IMR-90 (cell line): ENCODE results near the gene GTF2H4. TPM values are rescaled to one million over a fixed set of nuclear protein-coding genes. Genes with fewer than 3 reads are reported as not detected.

Source experiments
- ATAC-seq: fragments of 200-7000 bp; cut with Tn5 transposase; 2 replicates; pipeline ENCODE4 v1.9.1; 2020; ENCODE audit warnings: low read depth, mild to moderate bottlenecking, moderate library complexity
- BruUV-seq: library from RNA; stranded (reverse); fragments of 400-500 nt; replicated peaks from 2 replicates; lab custom pipeline; 2021; lab: Mats Ljungman, UMichigan
- CTCF ChIA-PET: fragments of 300-600 bp; formaldehyde crosslinking; extraction: SDS; loops from one replicate; lab custom pipeline; 2021; ENCODE audit warnings: antibody characterized with exemption; lab: Yijun Ruan, JAX
- POLR2A ChIA-PET: fragments of 300-600 bp; sonication (Branson Sonifier 250); formaldehyde crosslinking; loops from one replicate; lab custom pipeline; 2022; ENCODE audit warnings: antibody characterized with exemption; ENCODE audit not compliant: unreplicated experiment; lab: Charles Lee
- DNase-seq: peaks from one replicate; pipeline ENCODE4 v3.0.0; 2013
- H2AFZ ChIP-seq: replicated peaks from 2 replicates; pipeline ENCODE3; 2013; ENCODE audit warnings: low read length, mild to moderate bottlenecking; ENCODE audit not compliant: poor library complexity
- H2AK5ac ChIP-seq: 2 replicates; pipeline ENCODE4 v1.6.1; 2013; ENCODE audit warnings: low read depth, low read length, inconsistent platforms
- H2AK9ac ChIP-seq: replicated peaks from 2 replicates; pipeline ENCODE3; 2013; ENCODE audit warnings: mild to moderate bottlenecking, low read depth, low read length, moderate library complexity; ENCODE audit not compliant: poor library complexity
- H2BK120ac ChIP-seq: 2 replicates; pipeline ENCODE4 v1.6.1; 2013; ENCODE audit warnings: low read depth, low read length, inconsistent platforms
- H2BK15ac ChIP-seq: 3 replicates; pipeline ENCODE4 v1.6.1; 2013; ENCODE audit warnings: low read depth, low read length, inconsistent platforms
- H2BK20ac ChIP-seq: 2 replicates; pipeline ENCODE4 v1.6.1; 2013; ENCODE audit warnings: low read depth, mild to moderate bottlenecking, inconsistent platforms, low read length, moderate library complexity
- H2BK5ac ChIP-seq: 2 replicates; pipeline ENCODE4 v1.6.1; 2013; ENCODE audit warnings: mild to moderate bottlenecking, low read depth, low read length, inconsistent platforms; ENCODE audit not compliant: poor library complexity, severe bottlenecking
- H3K14ac ChIP-seq: replicated peaks from 2 replicates; pipeline ENCODE4 v1.6.1; 2013; ENCODE audit warnings: low read depth, low read length, inconsistent platforms
- H3K18ac ChIP-seq: 2 replicates; pipeline ENCODE4 v1.6.1; 2013; ENCODE audit warnings: low read depth, low read length, control low read depth
- H3K23ac ChIP-seq: 2 replicates; pipeline ENCODE4 v1.6.1; 2013; ENCODE audit warnings: low read depth, low read length, inconsistent platforms
- H3K27ac ChIP-seq: 2 replicates; pipeline ENCODE4 v1.5.1; 2013; ENCODE audit warnings: mild to moderate bottlenecking, control low read depth, low read length; ENCODE audit not compliant: insufficient read depth
- H3K27me3 ChIP-seq: 2 replicates; pipeline ENCODE4 v1.6.1; 2013; ENCODE audit warnings: low read length; ENCODE audit not compliant: control insufficient read depth, insufficient read depth
- H3K36me3 ChIP-seq: 2 replicates; pipeline ENCODE4 v1.6.1; 2013; ENCODE audit warnings: low read length, mixed read lengths; ENCODE audit not compliant: control insufficient read depth, insufficient read depth
- H3K4ac ChIP-seq: 2 replicates; pipeline ENCODE4 v1.6.1; 2013; ENCODE audit warnings: low read depth, low read length, inconsistent platforms
- H3K4me1 ChIP-seq: 2 replicates; pipeline ENCODE4 v1.6.1; 2013; ENCODE audit warnings: low read length, mixed read lengths; ENCODE audit not compliant: control insufficient read depth, insufficient read depth
- H3K4me2 ChIP-seq: 2 replicates; pipeline ENCODE4 v1.6.1; 2013; ENCODE audit warnings: low read depth, mild to moderate bottlenecking, control low read depth, low read length, moderate library complexity
- H3K4me3 ChIP-seq: 2 replicates; pipeline ENCODE4 v1.5.1; 2013; ENCODE audit warnings: low read depth, mild to moderate bottlenecking, control low read depth, low read length, moderate library complexity; ENCODE audit not compliant: insufficient read depth
- H3K56ac ChIP-seq: 2 replicates; pipeline ENCODE4 v1.6.1; 2013; ENCODE audit warnings: low read length, inconsistent platforms; ENCODE audit not compliant: insufficient read depth; ENCODE audit errors: extremely low read depth
- H3K79me1 ChIP-seq, 2 experiments: 2 replicates each; pipeline ENCODE4 v1.6.1; 2013; ENCODE audit warnings: low read length in 2 of 2, inconsistent platforms in 1 of 2, low read depth in 1 of 2
- H3K9ac ChIP-seq: 2 replicates; pipeline ENCODE4 v1.6.1; 2013; ENCODE audit warnings: low read depth, low read length, control low read depth
- H3K9me1 ChIP-seq: 2 replicates; pipeline ENCODE4 v1.6.1; 2013; ENCODE audit warnings: low read length, inconsistent platforms; ENCODE audit not compliant: insufficient read depth
- H3K9me3 ChIP-seq: 2 replicates; pipeline ENCODE4 v1.6.1; 2013; ENCODE audit warnings: low read length; ENCODE audit not compliant: control insufficient read depth, insufficient read depth
- H4K20me1 ChIP-seq: 2 replicates; pipeline ENCODE4 v1.6.1; 2013; ENCODE audit warnings: low read length, inconsistent platforms; ENCODE audit not compliant: insufficient read depth
- H4K5ac ChIP-seq: 2 replicates; pipeline ENCODE4 v1.6.1; 2013; ENCODE audit warnings: mild to moderate bottlenecking, low read depth, low read length, control low read depth
- H4K8ac ChIP-seq, 2 experiments: 2 replicates each; pipeline ENCODE4 v1.6.1; 2013; ENCODE audit warnings: low read depth in 2 of 2, low read length in 2 of 2, control low read depth in 1 of 2, inconsistent platforms in 1 of 2
- H4K91ac ChIP-seq: 2 replicates; pipeline ENCODE4 v1.6.1; 2013; ENCODE audit warnings: low read depth, low read length, inconsistent platforms; ENCODE audit not compliant: insufficient read depth
- MAZ ChIP-seq: IDR thresholded peaks from 2 replicates; pipeline ENCODE4 v1.6.1; 2012; ENCODE audit warnings: low read depth, mild to moderate bottlenecking, low read length, improper control_type of control experiment, moderate library complexity, borderline replicate concordance
- POLR2A ChIP-seq: IDR thresholded peaks from 2 replicates; pipeline ENCODE4 v1.6.1; 2012; ENCODE audit warnings: mild to moderate bottlenecking, low read depth, low read length
- RCOR1 ChIP-seq: IDR thresholded peaks from 2 replicates; pipeline ENCODE4 v1.6.1; 2012; ENCODE audit warnings: mild to moderate bottlenecking, low read length, improper control_type of control experiment; ENCODE audit not compliant: insufficient replicate concordance
- RFX5 ChIP-seq: IDR thresholded peaks from 2 replicates; pipeline ENCODE4 v1.8.0; 2012; ENCODE audit warnings: low read depth, mild to moderate bottlenecking, low read length, moderate library complexity
- WGBS, 2 experiments: methylation state at CpG; one replicate each; pipeline versions ENCODE4 v1.1.5 to v1.1.7; 2013; ENCODE audit warnings: missing lambda C conversion rate in 2 of 2; ENCODE audit not compliant: insufficient read length in 1 of 2; ENCODE audit errors: extremely low coverage in 2 of 2; 5-methylcytosine and 5-hydroxymethylcytosine counted together
- dilution Hi-C: fragments of 300-500 bp; cut with HindIII; formaldehyde crosslinking; loops from one replicate; pipeline ENCODE4 v1.14.3; 2018; ENCODE audit warnings: low sequenced_read_pairs; ENCODE audit not compliant: unreplicated experiment
- in situ Hi-C: fragments of 300-500 bp; cut with MboI; formaldehyde crosslinking; loops from 3 replicates; pipeline ENCODE4 v1.14.3; 2019; ENCODE audit warnings: low sequenced_read_pairs, inconsistent platforms, mixed read lengths
- intact Hi-C: fragments of 100-400 bp; cut with micrococcal nuclease; formaldehyde crosslinking; loops from 2 replicates; pipeline ENCODE4 v1.10.0; 2022
- polyA plus RNA-seq, 3 experiments: library from polyadenylated mRNA; depleted of rRNA; stranded (reverse); fragments of >200 nt; gene quantifications; 2 replicates each; pipeline ENCODE4 v1.2.3, GENCODE V29; 2012; ENCODE audit warnings: low replicate concordance in 1 of 3
- total RNA-seq: library from RNA; depleted of rRNA; stranded (reverse); fragments of >200 nt; gene quantifications from 2 replicates; pipeline ENCODE4 v1.2.3, GENCODE V29; 2012
- TF ChIP-seq, protein P1 (sequence below): fragments of 150-350 bp; IDR thresholded peaks from 2 replicates; pipeline ENCODE4 v1.6.1; 2017; ENCODE audit warnings: mild to moderate bottlenecking, antibody characterized with exemption, low read length, low read depth

GTF2H4 gene
- total and polyA plus RNA-seq, 2 of the 4 experiments (the other 2 are of a cell fraction) = 13.4 to 30.8 TPM

DNA sequence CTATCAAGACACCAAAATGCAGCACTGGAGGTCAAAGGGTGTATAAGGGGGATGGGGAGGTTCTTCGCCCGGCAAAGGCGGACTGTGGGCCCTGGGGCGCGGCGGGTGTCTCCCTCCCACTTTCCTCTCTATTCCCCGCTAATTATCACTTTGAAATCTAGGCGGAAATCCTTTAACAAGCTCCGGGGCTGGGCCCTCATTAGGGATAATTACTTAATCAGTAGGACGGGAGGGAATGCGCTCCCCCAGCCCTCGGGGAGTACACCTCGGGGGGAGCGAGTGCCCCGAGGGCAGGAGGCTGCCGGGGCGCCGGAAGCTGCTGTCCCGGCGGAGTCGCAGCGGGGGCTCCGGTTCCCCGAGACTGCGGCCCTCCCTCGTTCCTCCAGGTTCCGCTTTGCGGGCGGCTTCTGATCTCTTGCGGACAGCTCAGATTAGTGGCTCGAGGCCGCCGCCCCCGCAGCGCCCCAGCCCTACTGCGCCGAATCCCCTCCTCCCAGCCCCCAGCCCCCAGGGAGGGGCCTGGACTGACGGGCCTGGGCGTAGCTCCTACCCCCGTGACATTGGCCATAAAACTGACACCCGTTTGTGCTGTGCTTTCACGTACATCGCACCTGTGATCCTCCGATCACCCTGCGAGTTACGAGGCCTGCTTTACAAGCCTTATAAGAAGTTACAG, 47.5 kb downstream of the GTF2H4 start (continued):
- TF ChIP-seq, protein P1, sequence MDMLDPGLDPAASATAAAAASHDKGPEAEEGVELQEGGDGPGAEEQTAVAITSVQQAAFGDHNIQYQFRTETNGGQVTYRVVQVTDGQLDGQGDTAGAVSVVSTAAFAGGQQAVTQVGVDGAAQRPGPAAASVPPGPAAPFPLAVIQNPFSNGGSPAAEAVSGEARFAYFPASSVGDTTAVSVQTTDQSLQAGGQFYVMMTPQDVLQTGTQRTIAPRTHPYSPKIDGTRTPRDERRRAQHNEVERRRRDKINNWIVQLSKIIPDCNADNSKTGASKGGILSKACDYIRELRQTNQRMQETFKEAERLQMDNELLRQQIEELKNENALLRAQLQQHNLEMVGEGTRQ = no peak

DNA sequence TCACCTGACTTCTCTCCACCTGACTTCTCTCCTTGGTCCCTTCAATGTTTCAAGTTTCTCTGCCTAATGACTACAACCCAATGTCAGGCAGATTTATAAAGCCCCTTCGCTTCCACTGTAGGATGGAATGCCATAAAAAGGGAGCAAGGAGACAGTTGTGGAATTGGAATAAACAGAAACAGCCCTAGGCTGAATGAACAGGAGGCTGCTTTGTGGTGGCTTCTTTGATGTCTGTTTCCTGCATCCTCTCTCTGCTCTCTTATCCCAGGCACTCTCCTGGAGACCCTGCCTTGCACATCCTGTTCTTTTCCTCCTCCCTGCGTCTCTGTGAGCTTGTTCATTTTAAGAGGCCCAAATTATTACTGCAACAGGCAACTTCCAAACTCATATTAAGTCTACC, 49.7 kb downstream of the GTF2H4 start:
- H3K23ac ChIP-seq = no peak overlapping the region
- no peak overlapping the region for H2AFZ ChIP-seq
- no peak overlapping the region for H2BK120ac ChIP-seq
- H3K27ac ChIP-seq = no peak overlapping the region
- H3K18ac ChIP-seq = no peak overlapping the region
- H3K4me2 ChIP-seq = no peak overlapping the region
- in situ Hi-C loops = no loop called here
- H2BK5ac ChIP-seq = no peak overlapping the region
- no peaks in the 10 kb centered on the region for H3K79me1 ChIP-seq
- H4K5ac ChIP-seq = no peak overlapping the region
- TF ChIP-seq, protein P1 = no peak
- TF ChIP-seq POLR2A (no peak), RFX5 (no peak), MAZ (no peak), RCOR1 (no peak)
- no peak for DNase-seq
- H3K36me3 ChIP-seq = no peaks in the 10 kb centered on the region
- peaks cover 6% of the 10 kb centered on the region; the same call in 1 of the 2 replicates for H3K9me1 ChIP-seq
- no peak overlapping the region for H3K14ac ChIP-seq
- no peaks in the 10 kb centered on the region for H4K20me1 ChIP-seq
- no peak overlapping the region for H2BK15ac ChIP-seq
- no peak overlapping the region for H3K4ac ChIP-seq
- intact Hi-C loops = no loop called here
- no peak overlapping the region for H2BK20ac ChIP-seq
- H3K4me3 ChIP-seq = no peak overlapping the region
- 55% methylated on average over 1 of the region's 2 CpGs; no CpG with 5 or more reads in 1 of the 2 experiments for WGBS, 2 experiments
- no peak overlapping the region for H3K9ac ChIP-seq
- no peak overlapping the region for H2AK5ac ChIP-seq
- H4K8ac ChIP-seq = no peak overlapping the region
- ChIA-PET POLR2A (no interaction called here), CTCF (no interaction called here)
- BruUV-seq = no TSS peak
- ATAC-seq = no peak
- H2AK9ac ChIP-seq = no peak overlapping the region
- H4K91ac ChIP-seq = no peak overlapping the region
- H3K4me1 ChIP-seq = no peaks in the 10 kb centered on the region
- H3K9me3 ChIP-seq = no peaks in the 10 kb centered on the region; the same call in none of the 2 replicates
- H3K56ac ChIP-seq = no peak overlapping the region
- dilution Hi-C loops = no loop called here
- H3K27me3 ChIP-seq = peaks cover 61% of the 10 kb centered on the region
